ENCODE measurements around the gene SGCD.

Gene SGCD

DNA sequence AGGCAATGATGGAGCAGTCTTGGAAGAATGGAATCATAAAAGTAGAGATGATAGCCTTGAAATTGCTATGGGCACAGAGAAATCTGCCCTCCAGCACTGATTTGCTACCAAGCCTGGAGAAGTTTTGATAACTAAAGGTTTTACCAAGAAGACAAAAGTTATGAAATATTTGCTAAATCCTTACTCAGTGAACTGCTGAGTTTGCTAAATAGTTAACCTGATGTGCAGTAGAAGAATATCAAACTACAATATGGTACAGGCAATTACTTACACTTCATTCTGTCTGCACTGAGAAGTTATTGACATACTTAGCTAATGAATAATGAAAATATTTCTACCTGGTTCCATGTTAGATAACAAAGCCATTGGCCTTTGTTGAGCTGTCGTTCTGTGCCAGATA lies 124.5 kb downstream of the SGCD start (continued):
- TF ChIP-seq PATZ1 (CRISPR knock-in tag; IDR thresholded peaks at IDR 0.05; ENCODE audit: borderline replicate concordance): no peak
- TF ChIP-seq ZC3H10 (CRISPR knock-in tag; IDR thresholded peaks at IDR 0.05): no peak
- no peak for TF ChIP-seq TCF4 (CRISPR knock-in tag; IDR thresholded peaks at IDR 0.05; ENCODE audit: borderline replicate concordance)

GRCh38 chr5:156456857-156457256 lies 129.9 kb downstream of the SGCD start:
- no peak for TF ChIP-seq PATZ1 (CRISPR knock-in tag; IDR thresholded peaks at IDR 0.05; ENCODE audit: borderline replicate concordance)
- TF ChIP-seq PPARA (CRISPR knock-in tag; IDR thresholded peaks at IDR 0.05; ENCODE audit: borderline replicate concordance): no peak
- TF ChIP-seq ESRRG (CRISPR knock-in tag; IDR thresholded peaks at IDR 0.05): no peak
- no peak for TF ChIP-seq ZFP30 (CRISPR knock-in tag; IDR thresholded peaks at IDR 0.05)
- no peak for TF ChIP-seq ZC3H10 (CRISPR knock-in tag; IDR thresholded peaks at IDR 0.05)
- no peak for TF ChIP-seq RARB (CRISPR knock-in tag; IDR thresholded peaks at IDR 0.05)
- TF ChIP-seq ZNF8 (CRISPR knock-in tag; IDR thresholded peaks at IDR 0.05): no peak
- no peak for TF ChIP-seq TOX (CRISPR knock-in tag; IDR thresholded peaks at IDR 0.05; ENCODE audit: borderline replicate concordance)
- no peak for TF ChIP-seq OSR1 (CRISPR knock-in tag; IDR thresholded peaks at IDR 0.05)
- no peak for TF ChIP-seq CSDC2 (CRISPR knock-in tag; IDR thresholded peaks at IDR 0.05)
- TF ChIP-seq GLIS3 (CRISPR knock-in tag; IDR thresholded peaks at IDR 0.05): no peak
- no peak for TF ChIP-seq CSRNP3 (CRISPR knock-in tag; IDR thresholded peaks at IDR 0.05)
- no peak for TF ChIP-seq ISL1 (CRISPR knock-in tag; IDR thresholded peaks at IDR 0.05)
- TF ChIP-seq, protein P1, sequence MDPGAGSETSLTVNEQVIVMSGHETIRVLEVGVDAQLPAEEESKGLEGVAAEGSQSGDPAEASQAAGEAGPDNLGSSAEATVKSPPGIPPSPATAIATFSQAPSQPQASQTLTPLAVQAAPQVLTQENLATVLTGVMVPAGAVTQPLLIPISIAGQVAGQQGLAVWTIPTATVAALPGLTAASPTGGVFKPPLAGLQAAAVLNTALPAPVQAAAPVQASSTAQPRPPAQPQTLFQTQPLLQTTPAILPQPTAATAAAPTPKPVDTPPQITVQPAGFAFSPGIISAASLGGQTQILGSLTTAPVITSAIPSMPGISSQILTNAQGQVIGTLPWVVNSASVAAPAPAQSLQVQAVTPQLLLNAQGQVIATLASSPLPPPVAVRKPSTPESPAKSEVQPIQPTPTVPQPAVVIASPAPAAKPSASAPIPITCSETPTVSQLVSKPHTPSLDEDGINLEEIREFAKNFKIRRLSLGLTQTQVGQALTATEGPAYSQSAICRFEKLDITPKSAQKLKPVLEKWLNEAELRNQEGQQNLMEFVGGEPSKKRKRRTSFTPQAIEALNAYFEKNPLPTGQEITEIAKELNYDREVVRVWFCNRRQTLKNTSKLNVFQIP (CRISPR knock-in tag; IDR thresholded peaks at IDR 0.05; ENCODE audit: borderline replicate concordance, low read depth): no peak
- TF ChIP-seq ZNF565 (CRISPR knock-in tag; conservative IDR thresholded peaks at IDR 0.05; ENCODE audit: low read depth): no peak
- no peak for ATAC-seq

DNA sequence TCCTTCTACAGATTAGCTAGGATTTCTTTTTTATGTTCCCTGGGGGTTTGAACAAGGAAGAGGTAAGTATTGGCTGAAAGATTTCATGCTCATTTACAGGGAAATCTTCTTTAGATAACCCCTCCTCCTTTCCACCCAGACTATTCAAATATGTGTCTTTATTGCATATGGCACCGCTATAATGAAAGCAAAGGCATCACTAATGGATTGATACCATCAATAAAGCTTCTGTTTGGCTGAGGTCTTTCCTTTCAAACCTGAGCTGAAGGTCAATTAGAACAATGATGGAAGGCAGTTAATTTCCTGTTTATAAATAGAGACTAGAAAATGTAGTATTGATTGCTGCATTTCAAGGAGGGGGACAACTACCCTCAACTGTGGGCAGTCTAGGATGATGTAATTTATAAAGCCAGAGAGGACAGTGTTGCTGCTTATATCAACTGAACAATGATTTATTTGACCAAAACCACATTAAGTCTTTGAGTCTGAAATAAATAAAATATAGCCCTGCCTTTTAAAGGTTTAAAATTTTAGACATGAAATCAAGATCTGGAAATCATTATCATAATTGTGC lies 132.9 kb downstream of the SGCD start:
- no peak for ATAC-seq
- TF ChIP-seq ZNF70 (CRISPR knock-in tag; IDR thresholded peaks at IDR 0.05) (no peak), TOX (CRISPR knock-in tag; IDR thresholded peaks at IDR 0.05; ENCODE audit: borderline replicate concordance) (no peak), ZFP3 (CRISPR knock-in tag; IDR thresholded peaks at IDR 0.05) (no peak), ZNF8 (CRISPR knock-in tag; IDR thresholded peaks at IDR 0.05) (no peak), ISL1 (CRISPR knock-in tag; IDR thresholded peaks at IDR 0.05) (no peak), TSHZ2 (CRISPR knock-in tag; IDR thresholded peaks at IDR 0.05) (no peak), PPARA (CRISPR knock-in tag; IDR thresholded peaks at IDR 0.05; ENCODE audit: borderline replicate concordance) (no peak), CSDC2 (CRISPR knock-in tag; IDR thresholded peaks at IDR 0.05) (no peak), PATZ1 (CRISPR knock-in tag; IDR thresholded peaks at IDR 0.05; ENCODE audit: borderline replicate concordance) (no peak), TCF4 (CRISPR knock-in tag; IDR thresholded peaks at IDR 0.05; ENCODE audit: borderline replicate concordance) (no peak)
- TF ChIP-seq, protein P1 (CRISPR knock-in tag; IDR thresholded peaks at IDR 0.05; ENCODE audit: borderline replicate concordance, low read depth): no peak
